Measurements from ENCODE around the gene ARHGEF6.

ARHGEF6 gene

DNA sequence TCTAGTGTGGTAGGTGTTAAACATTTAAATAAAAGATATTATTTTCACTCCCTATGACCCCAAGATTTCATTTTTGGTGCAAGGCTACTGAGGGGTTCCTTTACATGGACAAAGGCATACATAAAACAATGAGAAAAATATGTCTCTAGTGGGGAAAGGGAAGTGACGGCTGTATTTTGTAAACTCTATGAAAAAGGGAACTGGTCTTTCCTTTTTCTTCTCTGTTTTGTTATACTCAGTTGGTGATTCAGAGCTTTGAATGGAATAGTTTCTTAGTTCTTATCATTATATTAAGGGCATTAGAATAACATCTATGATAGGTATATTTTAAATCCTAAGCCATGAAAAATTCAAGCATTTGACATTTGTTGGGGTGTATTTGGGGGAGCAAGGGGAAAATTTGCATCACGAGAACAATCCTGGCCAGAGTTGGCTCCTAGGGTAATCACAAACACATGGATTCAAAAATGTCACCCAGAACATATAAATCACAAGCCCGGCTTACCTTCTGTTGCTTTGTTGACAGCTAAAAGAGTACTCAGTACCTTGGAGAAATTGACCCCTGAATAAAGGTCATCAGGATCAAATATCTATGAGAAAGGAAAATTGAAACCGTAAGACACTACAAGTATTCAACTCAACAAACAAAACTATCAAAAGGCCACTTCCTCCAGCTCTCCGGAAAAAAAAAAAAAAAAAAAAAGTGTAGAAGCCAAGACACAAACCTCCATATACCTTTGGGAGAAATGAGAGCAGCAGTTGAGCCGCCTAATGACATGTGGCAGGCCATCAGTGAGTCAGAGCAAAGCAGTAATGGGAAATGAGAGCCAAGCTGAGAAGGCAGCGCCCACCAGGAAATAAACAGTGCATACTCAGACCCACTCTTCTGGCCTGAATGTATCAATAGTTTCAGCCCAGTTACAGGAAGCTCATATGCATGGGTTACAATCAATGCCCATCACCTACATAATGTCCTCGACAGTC is 33.4 kb downstream of the ARHGEF6 start:
- no peak for DNase-seq (ENCODE audit: low read depth in 1 of 2, low spot score in 1 of 2)

DNA sequence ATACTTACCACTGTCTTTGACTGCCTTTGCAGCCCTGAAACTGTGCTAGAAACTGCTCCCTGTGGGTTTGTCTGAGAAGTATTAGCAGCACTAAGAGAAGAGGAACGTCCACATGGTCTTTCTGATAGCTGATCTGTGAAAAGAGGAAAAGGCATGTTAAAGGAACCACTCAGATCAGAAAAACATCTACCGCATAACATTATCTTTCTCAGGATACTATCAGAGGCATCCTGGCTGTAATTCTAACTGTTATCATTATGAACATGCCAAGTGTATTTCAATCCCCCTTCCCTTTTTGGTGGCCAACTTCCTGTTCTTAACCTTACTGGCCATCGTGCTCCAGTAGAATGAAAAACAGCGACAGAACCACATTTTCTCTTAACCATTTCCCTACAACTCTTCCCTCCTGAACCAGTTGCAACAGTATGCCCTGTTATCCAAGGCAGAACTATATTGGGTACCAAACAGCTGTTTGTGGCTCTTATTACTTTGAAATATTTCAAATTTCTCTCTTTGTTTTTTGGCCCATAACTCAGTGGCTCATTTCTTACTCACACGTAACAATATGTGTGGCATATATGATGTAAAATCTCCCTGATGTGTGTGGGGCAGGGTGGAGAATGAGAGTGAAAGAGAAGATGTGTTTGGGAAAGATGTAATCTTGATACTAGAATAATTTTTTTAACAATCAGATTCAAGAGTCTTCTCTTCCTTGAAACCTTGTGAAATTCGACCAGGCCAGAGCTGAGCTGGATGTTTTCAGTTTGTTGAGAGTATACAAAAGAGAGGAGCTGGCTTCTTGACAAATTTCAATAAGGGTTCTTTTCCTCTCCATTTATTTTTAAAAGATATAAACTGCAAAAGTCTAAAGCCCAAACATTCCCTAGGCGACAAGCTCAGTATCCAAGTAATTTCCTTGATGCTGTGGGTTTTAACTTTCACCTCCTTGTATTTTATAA is 35.2 kb downstream of the ARHGEF6 start:
- no peak for DNase-seq (ENCODE audit: low read depth in 1 of 2, low spot score in 1 of 2)

DNA sequence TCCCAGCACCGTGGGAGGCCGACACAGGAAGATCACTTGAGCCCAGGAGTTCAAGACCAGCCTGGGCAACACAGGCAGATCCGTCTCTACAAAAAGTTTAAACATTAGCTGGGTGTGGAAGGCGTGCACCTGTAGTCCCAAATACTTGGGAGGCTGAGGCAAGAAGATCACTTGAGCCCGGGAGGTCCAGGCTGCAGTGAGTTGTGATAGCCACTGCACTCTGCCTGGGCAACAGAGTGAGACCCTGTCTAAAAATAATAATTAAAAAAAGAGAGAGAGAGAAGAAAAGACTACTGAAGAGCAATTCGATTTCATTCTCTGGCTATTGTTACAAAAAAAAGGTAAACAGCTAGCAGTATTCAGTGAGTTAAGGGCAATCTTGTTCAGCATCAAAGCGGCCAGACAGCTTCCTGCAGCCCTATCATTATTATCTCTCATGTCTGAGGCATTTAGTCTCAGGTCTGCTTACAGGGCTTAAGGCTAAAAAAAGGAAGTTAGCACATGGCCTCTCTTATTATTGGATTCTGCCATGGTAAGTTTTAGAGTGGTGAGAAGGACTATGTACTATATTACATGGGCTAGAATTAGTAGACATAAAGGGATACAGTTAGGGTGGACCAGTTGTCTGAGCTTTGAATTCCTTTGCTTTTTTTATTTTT is 37.9 kb downstream of the ARHGEF6 start:
- DNase-seq (ENCODE audit: low read depth in 1 of 2, low spot score in 1 of 2), result no peak

DNA sequence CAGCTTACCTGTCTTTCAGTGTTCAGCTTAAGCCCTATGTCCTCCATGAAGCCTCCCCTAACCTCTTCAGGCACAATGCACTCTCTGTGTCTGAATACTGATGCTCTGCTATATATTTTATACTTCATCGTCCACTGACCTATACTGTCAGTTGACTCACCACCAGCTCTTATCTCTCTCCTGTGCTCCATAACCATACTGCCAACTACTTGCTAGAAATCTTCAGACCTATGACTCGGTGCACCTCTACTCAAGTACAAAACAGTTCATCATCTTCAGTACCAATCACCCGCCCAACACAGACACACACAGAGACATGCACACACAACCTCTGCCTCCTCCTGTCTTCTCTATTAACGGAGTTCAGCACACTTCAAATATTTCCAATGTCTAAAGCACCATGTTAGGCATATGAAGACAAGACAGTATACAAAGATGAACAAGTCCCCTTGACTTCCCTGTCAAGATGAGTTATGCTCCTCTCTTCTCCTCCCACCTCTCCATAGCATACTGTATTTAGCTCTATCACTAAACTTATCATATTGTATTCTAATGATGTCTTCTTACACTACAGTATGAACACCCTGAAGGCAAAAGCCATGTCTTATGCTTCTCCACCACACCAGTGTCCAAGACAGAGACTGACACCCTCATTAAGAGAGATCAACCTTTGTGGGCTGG is 42.5 kb downstream of the ARHGEF6 start:
- no peak for DNase-seq (ENCODE audit: low read depth in 1 of 2, low spot score in 1 of 2)

DNA sequence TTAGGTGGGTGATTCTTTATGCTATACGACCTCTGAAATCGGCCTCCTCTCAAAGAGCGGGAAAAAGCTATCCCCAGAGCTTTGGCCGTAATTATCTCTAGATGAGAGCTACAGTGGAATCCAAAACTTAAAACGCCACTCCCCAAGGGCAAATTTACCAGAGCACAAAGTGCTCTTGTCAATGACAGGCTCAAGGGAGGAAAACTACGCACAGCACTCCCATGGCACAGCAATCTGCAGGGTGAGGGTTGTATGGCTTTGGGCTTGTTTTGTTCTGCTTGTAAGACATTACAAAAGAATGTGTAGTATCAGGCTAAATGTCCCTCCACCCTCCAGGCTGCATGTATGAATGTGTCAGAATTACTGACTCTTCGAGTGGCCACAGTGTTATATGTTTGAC is 44.0 kb downstream of the ARHGEF6 start:
- no peak for DNase-seq (ENCODE audit: low read depth in 1 of 2, low spot score in 1 of 2)

DNA sequence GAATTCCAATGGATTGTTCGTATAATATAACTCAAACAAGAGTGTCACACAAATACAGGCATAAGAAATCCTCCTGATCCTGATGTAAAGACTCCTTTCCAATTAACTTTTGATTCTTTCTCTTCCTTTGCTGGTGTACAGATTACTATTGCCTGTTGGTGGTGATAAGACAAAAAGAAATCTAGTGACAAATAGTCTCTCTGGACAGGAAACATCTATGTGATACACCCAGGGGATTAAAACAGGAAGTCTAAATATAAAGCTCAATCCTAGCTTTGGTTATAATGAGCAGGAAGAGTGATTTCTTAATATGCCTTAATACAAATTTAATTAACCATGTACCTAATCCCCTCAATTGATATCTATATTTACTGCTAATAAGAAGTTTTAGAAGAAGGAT is 45.1 kb downstream of the ARHGEF6 start:
- DNase-seq (ENCODE audit: low read depth in 1 of 2, low spot score in 1 of 2), result no peak

DNA sequence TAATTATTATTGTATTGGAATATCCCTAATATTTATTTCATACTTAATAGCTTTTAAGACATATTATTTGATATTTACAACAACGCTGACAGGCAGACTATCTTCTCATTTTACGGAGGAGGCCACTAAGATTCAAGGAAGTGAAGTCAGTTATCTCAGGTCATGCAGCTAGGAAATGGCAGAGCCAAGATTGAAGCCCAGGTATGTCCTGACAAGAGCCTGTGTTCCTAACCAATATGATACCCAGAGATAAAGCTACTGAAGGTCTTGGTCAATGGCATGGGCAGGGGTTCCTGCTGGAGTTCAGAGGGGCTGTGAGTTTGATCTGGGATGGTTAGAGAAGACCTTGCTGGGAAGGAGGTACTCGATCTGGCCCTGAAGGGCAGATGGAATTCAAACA is 47.1 kb downstream of the ARHGEF6 start:
- DNase-seq (ENCODE audit: low read depth in 1 of 2, low spot score in 1 of 2), result no peak

DNA sequence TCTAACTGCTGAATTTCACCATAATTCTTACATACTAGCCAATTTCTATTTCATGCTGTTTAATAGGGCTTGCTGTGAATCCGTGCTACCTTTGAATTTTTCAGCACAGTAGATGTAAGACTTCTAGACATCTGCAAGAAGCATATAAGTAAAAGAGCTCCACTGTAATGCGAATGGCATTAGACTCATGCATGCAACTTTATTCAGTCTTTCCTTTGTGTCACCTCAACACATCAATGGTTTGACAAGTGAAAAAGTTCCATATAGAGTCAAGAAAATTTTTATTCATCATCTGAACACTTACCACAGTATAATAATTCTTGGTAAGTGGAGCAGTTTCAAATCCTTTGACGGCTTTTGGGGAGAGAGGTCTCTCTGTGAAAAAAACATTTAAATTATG is 48.9 kb downstream of the ARHGEF6 start:
- DNase-seq (ENCODE audit: low read depth in 1 of 2, low spot score in 1 of 2), result no peak

DNA sequence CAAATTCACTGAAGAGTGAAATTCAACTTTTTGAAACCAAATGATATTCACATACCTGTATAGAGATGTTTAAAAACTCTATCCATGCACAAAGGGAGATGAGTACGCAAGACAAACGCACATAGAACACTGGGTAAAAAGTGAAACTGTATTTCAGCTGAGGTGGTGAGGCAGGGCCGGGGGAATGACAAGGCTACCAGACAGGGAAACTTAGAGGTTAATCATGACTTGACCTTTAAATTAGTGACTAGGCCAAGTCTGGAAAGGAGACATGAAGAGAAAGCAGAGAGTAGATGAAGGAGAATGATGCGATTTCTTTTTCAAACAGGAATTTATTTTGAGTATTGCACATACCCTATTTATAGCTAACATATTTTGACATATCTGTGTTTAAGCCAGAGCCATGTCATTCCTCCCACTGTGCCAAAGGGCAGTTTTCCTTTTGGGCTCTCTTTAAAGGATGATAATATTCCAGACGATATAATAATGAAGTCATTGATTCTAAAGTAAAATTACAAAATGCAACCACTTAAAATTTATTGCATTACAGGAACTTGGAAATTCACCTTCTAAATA is 49.4 kb downstream of the ARHGEF6 start:
- no peak for DNase-seq (ENCODE audit: low read depth in 1 of 2, low spot score in 1 of 2)

DNA sequence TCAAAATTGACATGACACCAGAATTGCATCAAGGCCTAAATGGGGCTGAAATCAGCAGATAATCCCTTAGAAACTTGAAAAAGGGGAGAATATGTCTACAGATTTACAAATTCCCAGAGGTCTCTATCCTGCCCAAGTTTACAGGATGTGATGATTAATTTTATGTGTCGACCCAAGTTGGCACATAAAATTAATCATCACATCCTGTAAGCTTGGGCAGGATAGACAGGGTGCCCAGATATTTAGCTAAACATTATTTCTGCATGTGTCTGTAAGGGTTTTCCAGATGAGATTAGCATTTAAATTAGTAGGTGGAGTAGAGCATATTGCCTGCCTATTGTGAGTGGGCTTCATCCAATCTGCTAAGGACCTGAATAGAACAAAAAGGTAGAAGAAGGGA is 52.3 kb downstream of the ARHGEF6 start:
- DNase-seq (ENCODE audit: low read depth in 1 of 2, low spot score in 1 of 2), result no peak

DNA sequence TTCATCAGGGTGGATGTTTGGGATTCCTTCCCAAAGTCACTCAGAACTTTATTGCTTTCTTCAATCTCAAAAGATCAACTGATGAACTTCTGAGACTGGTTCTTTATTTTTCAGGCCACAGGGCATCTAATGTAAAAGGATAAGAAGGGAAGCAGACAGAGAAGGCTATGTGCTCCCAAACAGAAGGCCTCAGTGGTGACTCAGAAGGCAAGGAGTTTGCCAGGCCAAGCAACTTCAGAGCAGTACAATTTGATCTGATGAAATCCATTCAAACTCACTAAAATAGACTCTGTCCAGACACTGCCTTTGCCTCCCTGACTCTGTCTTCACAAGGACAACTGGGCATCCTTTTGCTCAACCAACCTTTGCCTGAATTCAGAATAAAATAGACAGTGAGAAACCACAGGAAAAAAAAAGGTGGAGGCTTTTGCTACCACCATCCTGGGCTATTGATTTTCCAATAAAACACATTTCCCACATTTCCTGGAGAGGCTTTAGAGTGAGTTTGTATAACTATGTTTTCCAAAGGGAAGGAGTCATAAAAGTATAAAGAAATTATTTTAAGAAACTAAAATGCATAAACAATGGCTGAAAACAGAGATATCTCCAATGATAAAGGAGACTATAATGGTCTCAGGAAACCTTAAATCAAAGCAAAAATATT is 55.2 kb downstream of the ARHGEF6 start:
- DNase-seq (ENCODE audit: low read depth in 1 of 2, low spot score in 1 of 2), result no peak

DNA sequence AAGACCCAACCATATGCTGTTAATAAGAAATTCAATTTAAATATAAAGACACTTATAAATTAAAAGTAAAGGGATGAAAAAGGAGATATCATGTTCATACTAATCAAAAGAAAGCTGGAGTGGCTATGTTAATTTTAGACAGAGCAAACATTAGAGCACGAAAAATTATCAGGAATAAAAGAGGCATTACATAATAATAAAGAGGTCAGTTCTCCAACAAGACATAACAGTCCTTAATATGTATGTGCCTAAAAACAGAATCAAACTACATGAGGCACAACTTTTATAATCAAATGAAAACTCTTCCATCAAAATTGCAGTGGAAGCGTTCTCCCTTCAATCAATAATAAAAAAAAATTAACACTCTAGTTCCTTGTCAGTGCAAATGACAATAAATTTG is 62.6 kb downstream of the ARHGEF6 start:
- no peak for DNase-seq (ENCODE audit: low read depth in 1 of 2, low spot score in 1 of 2)

DNA sequence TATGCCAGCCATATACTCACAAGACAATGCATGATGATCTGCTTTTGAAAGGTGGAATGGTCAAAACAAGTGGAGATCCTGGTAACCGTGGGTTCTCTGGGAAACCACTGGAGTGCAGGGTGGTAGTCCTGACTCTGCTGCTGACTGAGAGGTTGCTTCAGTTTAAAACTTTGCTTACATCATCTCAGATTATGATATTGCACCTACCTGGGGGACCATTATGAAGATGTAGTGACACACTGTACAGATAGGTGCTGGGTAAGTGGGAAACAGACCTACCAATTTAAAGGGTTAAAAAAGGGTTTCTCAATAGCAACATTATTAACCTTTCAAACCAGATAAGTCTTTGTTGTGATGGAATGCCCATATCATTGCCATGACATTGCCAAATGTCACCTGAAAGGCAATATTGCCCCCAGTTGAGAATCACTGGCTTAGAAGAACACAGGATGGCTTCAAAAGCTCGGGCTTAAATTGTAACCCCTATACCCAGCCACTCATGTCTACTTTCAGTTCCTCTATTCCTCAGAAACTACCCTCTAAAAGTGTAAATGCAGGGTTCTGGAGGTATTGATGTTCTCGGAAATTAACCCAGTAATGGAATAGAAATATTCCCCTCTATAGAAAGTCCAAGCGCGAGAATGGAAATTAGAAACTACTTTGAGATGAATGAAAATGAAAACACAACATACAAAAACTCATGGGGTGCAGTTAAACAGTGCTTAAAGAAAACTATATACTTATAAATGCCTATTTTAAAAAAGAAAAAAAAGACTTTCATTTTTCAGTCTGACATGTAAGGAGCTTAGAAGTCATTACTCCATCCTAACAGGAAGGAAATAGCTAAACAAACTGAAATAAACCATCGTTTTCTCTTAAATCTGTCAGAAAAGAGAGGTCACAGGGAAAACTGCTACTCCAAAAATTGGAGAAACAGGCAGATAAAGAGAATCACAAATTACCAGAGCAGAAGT is 65.8 kb downstream of the ARHGEF6 start:
- no peak for DNase-seq (ENCODE audit: low read depth in 1 of 2, low spot score in 1 of 2)

DNA sequence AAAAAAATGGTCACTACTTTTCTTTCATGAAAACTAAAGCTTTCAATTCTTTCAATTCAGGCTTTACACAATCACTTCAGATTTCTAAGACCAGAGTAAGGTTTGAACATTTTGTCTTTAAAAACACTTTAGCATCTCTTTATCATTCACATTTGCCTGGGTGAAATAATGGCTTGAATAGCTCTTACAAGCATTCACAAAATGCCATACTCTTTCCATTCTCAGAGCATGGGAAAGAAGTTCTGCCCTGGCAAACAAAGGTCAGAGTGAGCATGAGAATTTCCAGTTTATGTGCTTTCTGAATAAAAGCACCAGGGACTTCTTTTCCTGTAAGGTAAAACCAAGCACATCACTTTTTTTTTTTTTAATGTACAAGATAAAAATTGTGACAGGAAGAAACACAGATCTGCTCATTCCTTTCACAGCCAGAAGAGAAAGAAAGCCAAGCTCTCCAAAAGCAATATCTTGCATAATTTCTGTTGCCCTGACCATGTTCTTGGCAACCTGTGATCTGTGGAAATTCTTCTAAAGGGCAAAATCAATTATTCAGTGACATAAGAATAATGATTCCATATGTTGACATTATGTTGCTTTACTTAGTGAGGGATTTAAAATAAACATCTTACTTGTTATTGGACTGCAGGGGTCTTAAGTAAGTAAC is 68.0 kb downstream of the ARHGEF6 start:
- no peak for DNase-seq (ENCODE audit: low read depth in 1 of 2, low spot score in 1 of 2)

DNA sequence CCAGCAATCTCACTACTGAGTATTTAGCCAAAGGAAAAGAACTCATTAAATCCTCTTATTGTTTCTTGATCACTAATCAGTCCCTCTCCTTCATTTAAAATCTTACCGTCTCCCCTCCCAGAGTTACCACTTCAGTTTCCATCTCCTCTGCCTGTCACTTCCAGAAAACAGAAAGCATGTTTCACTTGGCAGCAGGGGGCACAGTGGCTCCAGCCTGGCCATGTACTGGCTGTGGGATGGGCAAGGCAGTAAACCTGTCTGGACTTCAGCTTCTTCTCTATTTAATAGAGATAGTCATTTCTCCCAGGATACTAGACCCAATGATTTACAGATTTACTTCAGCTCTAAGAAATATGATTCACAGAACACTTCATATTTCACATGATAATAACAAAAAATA is 69.6 kb downstream of the ARHGEF6 start:
- no peak for DNase-seq (ENCODE audit: low read depth in 1 of 2, low spot score in 1 of 2)

DNA sequence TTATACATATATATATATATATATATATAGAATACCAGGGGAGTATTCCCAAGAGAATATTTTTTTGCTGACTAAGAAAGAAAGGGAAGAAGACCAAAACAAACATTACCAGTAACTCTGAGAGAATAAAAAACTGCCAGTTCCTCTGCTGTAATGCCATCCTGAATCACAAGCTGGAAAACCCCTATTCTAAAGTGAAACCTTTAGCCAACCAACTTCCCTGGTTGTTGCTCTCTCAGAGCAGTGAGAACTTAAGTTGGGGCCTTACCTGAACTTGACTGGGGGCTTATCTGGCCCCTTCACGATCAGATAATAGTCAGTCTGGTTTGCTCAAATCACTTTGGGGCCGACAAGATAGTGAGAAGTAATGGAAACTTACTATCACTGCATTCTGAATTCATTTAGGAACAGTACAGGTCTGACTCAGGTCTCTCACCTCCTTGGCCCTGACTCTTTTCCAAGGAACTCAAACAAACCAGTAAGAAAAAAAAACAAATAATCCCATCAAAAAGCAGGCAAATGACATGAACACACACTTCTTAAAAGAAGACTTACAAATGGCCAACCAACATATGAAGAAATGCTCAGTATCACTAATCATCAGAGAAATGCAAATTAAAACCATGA is 70.3 kb downstream of the ARHGEF6 start:
- peak in 1 of 2 donors; percentile 34 for DNase-seq (ENCODE audit: low read depth in 1 of 2, low spot score in 1 of 2)

DNA sequence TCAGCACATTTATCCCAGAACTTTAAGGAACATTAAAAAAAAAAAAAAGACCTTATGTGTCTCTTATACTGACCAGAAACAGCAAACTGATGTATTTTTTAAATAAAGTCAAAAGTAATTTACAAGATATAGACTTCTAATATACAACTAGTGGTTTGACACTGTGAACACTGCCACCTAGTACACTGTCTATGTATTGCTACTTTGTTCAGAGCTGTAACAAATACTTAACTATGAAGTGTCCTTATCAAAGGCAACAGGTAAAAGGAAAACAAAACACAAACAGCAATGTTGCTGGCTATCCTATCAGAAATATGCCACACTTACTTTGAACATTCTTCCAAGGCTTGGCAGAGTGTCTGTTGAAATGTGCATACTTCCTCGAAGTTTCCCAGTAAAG is 72.4 kb downstream of the ARHGEF6 start:
- DNase-seq (ENCODE audit: low read depth in 1 of 2, low spot score in 1 of 2), result no peak

DNA sequence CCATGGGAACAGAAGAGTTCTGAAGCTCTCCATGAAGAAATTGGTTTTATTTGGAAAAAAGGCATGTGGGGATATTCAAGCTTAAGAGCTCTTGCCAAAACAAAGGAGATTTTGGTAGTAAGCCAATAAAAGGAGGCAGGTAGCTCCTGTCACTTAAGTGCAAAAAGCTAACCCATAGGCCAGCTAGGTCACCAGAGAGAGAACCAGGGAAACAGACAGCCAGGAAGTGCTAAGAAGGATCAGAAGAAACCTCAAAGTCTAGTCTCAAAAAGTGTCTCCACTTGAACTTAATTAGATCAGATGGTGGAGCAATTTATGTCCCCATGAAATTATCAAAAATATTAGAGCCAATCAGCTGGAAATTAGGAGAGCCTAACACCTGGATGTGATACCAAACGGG is 83.6 kb downstream of the ARHGEF6 start:
- no peak for DNase-seq (ENCODE audit: low read depth in 1 of 2, low spot score in 1 of 2)
